HG03135 (cell line): ENCODE measurements around the gene HOXA7.

ENCODE experiments used
- ATAC-seq: cut with Tn5 transposase; IDR thresholded peaks from one replicate; pipeline ENCODE4 v1.9.1; 2021; ENCODE audit warnings: mild to moderate bottlenecking, moderate library complexity; ENCODE audit not compliant: unreplicated experiment

The HOXA7 gene

GRCh38 chr7:27139334-27140125 is 16.9 kb downstream of the HOXA7 start:
- ATAC-seq: no peak

- no peak for ATAC-seq
Measured at GRCh38 chr7:27138985-27139333, 17.5 kb downstream of the HOXA7 start.

GRCh38 chr7:27138472-27138871 is 18.0 kb downstream of the HOXA7 start:
- ATAC-seq: no peak

GRCh38 chr7:27137640-27138315 is 18.7 kb downstream of the HOXA7 start:
- no peak for ATAC-seq

GRCh38 chr7:27134392-27134791 is 22.1 kb downstream of the HOXA7 start:
- no peak for ATAC-seq

- no peak for ATAC-seq
Measured at GRCh38 chr7:27133409-27134231, 22.9 kb downstream of the HOXA7 start.

GRCh38 chr7:27132978-27133377 is 23.5 kb downstream of the HOXA7 start:
- no peak for ATAC-seq

GRCh38 chr7:27132214-27132613 is 24.3 kb downstream of the HOXA7 start:
- no peak for ATAC-seq

GRCh38 chr7:27131390-27131819 is 25.1 kb downstream of the HOXA7 start:
- no peak for ATAC-seq

- ATAC-seq: no peak
Measured at GRCh38 chr7:27130540-27131389, 25.7 kb downstream of the HOXA7 start, which contains the start of gene HOXA4. TSS of gene HOXA4 (minus strand) at chr7:27130757. CDS start at chr7:27130733, 24 bp downstream.

- no peak for ATAC-seq
Measured at GRCh38 chr7:27129729-27130539, 26.5 kb downstream of the HOXA7 start.

GRCh38 chr7:27128776-27129728 is 27.4 kb downstream of the HOXA7 start:
- ATAC-seq: no peak

GRCh38 chr7:27128034-27128433 is 28.4 kb downstream of the HOXA7 start:
- no peak for ATAC-seq

- ATAC-seq: no peak
Measured at GRCh38 chr7:27126596-27127327, 29.7 kb downstream of the HOXA7 start.

- ATAC-seq: no peak
Measured at GRCh38 chr7:27125986-27126394, 30.5 kb downstream of the HOXA7 start.

GRCh38 chr7:27124902-27125689 is 31.4 kb downstream of the HOXA7 start:
- no peak for ATAC-seq
